ENCODE results near the gene KIAA1549.

GRCh38 chr7:138979226-138979979 is 1.8 kb downstream of the KIAA1549 start:
- TF ChIP-seq POLR2A (IDR thresholded peaks at IDR 0.05; ENCODE audit: low read depth) (no peak), CTCF (IDR thresholded peaks at IDR 0.05) (no peak)
